HepG2 (cell line): ENCODE results near the gene PSMC1. TPM values are rescaled to one million over a fixed set of nuclear protein-coding genes. Genes with fewer than 3 reads are reported as not detected.

Experiments used
- CTCF ChIP-seq: sonication (generic); formaldehyde crosslinking; IDR thresholded peaks from 2 replicates; pipeline ENCODE4 v1.5.0; 2020; ENCODE audit warnings: mild to moderate bottlenecking, missing genetic modification reagents, moderate library complexity
- FOXA3 ChIP-seq: IDR thresholded peaks from 2 replicates; pipeline ENCODE4 v1.6.1; 2016; ENCODE audit warnings: missing genetic modification reagents, missing compliant biosample characterization
- FUBP1 ChIP-seq: sonication (generic); formaldehyde crosslinking; IDR thresholded peaks from 2 replicates; pipeline ENCODE4 v1.5.1; 2020; ENCODE audit warnings: missing genetic modification reagents, mild to moderate bottlenecking, borderline replicate concordance
- HMG20B ChIP-seq: conservative IDR thresholded peaks from 2 replicates; pipeline ENCODE4 v1.6.1; 2016; ENCODE audit warnings: missing genetic modification reagents, missing compliant biosample characterization
- JUND ChIP-seq: sonication (generic); formaldehyde crosslinking; IDR thresholded peaks from 2 replicates; pipeline ENCODE4 v1.8.0; 2022; ENCODE audit warnings: mild to moderate bottlenecking, missing genetic modification reagents
- MTF1 ChIP-seq: sonication (generic); formaldehyde crosslinking; IDR thresholded peaks from 2 replicates; pipeline ENCODE4 v1.5.0; 2020; ENCODE audit warnings: missing genetic modification reagents
- MYPOP ChIP-seq: sonication (generic); formaldehyde crosslinking; IDR thresholded peaks from 2 replicates; pipeline ENCODE4 v1.8.1; 2023; ENCODE audit warnings: mild to moderate bottlenecking, moderate library complexity, missing genetic modification reagents
- STAG1 ChIP-seq: sonication (generic); formaldehyde crosslinking; IDR thresholded peaks from 2 replicates; pipeline ENCODE4 v1.4.0; 2020; ENCODE audit warnings: missing genetic modification reagents
- ZFP37 ChIP-seq: sonication (generic); formaldehyde crosslinking; IDR thresholded peaks from 2 replicates; pipeline ENCODE4 v1.4.0; 2020; ENCODE audit warnings: missing genetic modification reagents, borderline replicate concordance
- polyA plus RNA-seq, 8 experiments: library from polyadenylated mRNA; depleted of rRNA in 3 of 8; stranded (reverse) in 7 of 8; unstranded in 1 of 8; fragments of >200 nt; fragmentation: Illumina TruSeq in 4 of 8; extraction: Trizol in 4 of 8; gene quantifications; 2 replicates each; pipeline versions ENCODE4 v1.2.1 to v1.2.3, GENCODE V29; 2011 to 2016; ENCODE audit warnings: low read depth in 4 of 8, missing spikeins in 1 of 8, mixed read lengths in 1 of 8; ENCODE audit not compliant: insufficient read depth in 1 of 8
- total RNA-seq, 5 experiments: library from RNA; depleted of rRNA; stranded (reverse); fragments of >200 nt; fragmentation: Illumina TruSeq; extraction: Trizol; gene quantifications; 2 replicates each; pipeline ENCODE4 v1.2.3, GENCODE V29; 2016; ENCODE audit warnings: low read depth in 1 of 5

Gene PSMC1
- total and polyA plus RNA-seq, 2 of the 13 experiments (the other 11 are each of a cell fraction or from before 2014, with no cell fraction given) = 48.6 to 167 TPM

- TF ChIP-seq MYPOP (no peak), MTF1 (CRISPR knock-in tag) (no peak), STAG1 (CRISPR knock-in tag) (peak; percentile 77), CTCF (CRISPR knock-in tag) (peak; percentile 66), HMG20B (CRISPR knock-in tag) (no peak), ZFP37 (no peak), FOXA3 (CRISPR knock-in tag) (peak; percentile 30; the same call in 1 of the 2 replicates), JUND (CRISPR knock-in tag) (no peak), FUBP1 (no peak)
Measured at GRCh38 chr14:90301668-90302090, 45.3 kb downstream of the PSMC1 start (continued).
